Activated CD4-positive, alpha-beta T cell treated with anti-CD3 and anti-CD28 coated beads, Interleukin-2, amount 50 U/mL, for 16 hours (primary cell): ENCODE data around the gene SLC7A5.

Experiments used
- DNase-seq: peaks from one replicate; pipeline ENCODE4 v3.0.0-alpha.2; 2020

Gene SLC7A5

DNA sequence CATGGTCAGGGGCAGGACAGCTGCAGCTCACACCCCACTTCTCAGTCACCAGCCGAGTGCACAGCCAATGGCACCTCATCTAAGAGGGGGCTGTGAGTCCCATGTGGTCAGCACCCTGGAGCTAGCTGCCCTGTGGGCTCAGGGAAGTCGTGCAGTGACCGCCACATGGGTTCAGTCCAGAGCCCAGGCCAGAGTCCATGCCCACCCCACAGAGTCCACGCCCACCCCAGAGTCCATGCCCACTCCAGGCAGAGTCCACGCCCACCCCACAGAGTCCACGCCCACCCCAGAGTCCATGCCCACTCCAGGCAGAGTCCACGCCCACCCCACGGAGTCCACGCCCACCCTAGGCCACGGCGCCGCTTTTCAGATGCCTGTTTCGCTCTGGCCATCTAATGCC lies 24.1 kb downstream of the SLC7A5 start:
- no peak for DNase-seq

DNA sequence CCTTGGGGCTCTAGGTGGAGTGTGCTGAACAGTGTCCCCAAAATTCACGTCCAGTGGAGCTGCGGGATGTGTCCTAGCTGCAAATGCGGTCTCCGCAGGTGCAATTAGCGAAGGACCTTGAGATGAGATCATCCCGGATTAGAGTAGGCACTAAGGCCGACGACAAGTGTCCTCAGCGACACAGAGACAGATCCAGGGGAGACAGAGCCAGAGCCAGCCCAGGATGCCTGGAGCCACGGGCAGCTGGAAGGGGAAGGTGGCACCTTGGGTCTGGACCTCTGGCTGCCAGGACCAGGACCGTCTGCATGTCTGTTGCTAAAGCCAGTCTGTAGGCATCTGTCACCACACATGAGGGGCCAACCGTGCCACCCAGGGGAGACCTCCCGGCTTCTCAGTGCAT lies 24.5 kb downstream of the SLC7A5 start:
- no peak for DNase-seq

DNA sequence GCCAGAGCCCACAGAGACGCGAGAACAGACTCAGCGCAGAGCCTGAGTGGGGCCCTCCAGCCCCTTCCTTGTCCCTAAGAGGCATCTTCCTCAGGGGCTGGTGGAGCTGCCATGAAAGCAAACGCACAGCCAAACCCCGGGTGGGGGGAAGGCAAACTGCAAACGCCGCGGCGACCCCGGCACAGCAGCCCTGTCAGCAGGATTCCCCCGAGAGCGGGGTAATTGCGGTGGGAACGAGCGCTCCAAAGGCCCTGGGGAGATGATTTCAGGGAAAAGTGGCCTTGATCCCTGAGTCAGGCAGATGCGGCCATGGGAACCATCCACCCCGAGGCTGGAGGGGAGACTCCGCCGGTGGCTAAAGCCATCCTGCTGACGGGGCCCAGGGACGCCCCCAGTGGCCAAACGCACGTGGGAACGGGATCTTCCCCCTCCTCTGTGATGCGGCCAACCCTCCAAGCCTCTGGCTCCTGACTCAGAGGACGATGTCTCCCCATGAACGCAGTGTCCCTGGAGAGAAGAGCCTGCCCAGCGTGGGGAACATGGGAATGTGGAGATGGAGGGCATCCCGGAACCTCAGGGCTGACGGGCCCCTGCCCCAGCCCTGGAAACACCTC lies 25.1 kb downstream of the SLC7A5 start:
- no peak for DNase-seq

DNA sequence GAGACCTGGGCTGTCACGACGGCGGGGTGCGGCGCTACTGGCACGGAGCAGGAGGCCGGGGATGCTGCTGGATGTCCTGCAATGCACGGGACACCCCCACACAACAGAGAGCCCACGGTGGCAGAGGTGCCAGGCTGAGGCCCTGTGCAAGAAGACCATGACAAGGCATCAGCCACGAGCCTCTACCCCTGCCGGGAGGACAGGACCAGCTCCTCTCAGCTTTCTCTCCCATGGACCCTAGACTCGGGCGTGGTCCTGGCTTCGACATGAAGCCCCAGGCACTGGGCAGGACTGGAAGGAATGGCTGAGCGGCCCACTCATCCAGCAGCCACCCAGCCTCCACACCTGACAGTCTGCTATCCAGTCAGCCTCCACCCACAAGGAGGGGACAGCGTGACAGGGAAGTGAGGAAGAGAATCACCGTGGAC lies 25.6 kb downstream of the SLC7A5 start:
- DNase-seq, result no peak

DNA sequence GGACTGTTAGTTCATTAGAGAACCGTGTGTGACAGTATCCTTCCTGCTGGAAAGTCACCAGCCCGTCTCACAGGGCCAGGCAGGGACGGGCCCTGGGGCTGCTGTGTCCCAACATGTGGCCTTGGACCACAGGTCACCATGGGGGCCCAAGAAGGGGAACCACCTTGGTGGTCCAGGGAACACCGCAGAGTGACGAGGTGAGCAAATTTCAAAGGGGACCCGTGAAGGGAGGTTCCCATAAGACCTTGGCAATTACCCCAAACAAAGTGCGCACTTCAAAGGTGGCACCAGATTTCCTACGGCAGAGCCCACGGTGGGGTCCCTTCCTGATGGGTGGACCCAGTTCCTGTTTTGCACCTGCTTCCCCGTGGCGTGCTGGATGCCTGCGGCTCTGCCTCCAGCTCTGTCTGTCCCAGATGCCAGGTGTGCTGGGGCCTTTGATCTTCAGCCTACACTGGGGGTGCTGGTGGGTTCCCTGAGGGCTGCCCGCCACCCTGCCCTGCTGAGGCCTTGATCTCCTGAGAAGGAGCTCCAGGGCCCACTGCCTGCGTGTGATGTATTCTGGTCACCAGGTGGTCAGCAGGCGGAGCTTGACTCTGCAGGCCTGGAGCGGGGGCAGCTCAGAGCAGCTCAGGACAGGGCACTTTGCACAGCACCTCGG lies 27.0 kb downstream of the SLC7A5 start:
- no peak for DNase-seq

DNA sequence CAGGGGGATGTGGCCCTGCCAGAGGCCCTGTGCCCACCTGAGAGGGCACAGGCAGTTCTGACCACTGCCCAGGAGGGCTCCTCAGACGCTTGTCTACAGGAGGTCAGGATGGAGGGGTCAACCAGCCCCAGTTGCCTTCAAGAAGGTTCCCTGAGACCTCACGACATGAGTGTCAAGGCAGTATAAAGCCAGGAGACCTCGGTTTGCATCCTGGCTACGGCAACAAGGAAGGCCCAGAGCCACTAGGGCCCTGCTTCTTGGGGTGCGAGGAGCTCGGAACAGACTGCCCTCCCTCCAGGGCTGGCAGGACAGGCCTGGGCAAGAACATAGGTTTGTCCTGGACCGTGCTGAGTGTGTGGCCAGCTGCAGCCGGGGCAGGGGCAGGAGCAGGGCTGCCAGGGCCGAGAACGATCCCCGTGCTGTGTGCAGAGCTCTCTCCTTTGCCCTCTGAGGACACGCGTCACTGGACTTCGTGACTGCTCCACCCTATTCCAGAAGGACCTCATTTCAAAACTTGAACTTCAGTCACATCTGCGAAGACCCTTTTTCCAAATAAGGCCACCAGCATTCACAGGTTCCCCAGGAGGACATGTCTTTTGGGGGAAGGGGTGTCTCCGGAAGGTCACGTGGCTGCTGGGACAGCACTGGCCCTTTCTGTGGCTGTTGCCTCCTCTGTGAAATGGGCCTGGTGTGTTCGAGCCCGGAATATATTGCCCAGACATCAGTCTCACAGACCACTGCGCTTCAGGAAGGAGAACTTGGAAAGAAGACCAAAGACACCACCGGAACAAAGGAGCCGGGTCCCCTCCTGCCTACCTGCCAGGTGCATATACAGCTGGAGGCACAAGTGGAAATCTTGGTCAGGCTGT lies 27.7 kb downstream of the SLC7A5 start:
- no peak for DNase-seq

DNA sequence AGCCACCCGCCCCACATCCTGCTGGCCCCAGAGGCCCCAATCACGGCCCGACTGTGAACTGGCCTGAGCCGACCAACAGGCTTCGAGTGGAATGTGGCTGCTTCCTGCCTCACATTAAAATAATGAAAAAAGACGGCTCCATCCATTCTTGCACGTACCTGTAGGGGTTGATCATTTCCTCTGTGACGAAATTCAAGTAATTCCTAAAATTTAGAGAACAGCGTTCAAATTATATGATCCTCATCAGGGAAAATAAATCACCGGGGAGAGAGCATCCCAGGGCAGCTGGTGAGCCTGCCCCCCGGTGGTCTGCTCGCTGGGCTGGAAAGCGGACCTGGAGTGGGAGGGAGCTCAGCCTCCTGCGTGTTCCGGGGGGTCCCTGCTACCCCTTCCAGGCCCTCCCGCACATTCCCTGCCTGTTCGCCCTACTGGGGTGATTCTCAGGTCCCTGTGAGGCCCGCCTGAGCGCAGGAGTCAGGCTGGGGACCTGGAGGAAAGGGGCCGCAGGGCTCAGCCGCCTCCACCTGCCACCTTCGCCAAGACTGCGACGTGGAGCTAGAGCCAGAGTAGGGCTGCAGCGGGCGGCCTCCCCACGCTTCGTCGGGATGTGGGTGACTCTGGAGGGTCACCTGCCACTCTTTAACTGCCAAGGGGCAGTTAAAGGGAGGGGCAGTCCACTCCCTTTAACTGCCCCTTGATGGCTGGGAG lies 28.9 kb downstream of the SLC7A5 start:
- no peak for DNase-seq

DNA sequence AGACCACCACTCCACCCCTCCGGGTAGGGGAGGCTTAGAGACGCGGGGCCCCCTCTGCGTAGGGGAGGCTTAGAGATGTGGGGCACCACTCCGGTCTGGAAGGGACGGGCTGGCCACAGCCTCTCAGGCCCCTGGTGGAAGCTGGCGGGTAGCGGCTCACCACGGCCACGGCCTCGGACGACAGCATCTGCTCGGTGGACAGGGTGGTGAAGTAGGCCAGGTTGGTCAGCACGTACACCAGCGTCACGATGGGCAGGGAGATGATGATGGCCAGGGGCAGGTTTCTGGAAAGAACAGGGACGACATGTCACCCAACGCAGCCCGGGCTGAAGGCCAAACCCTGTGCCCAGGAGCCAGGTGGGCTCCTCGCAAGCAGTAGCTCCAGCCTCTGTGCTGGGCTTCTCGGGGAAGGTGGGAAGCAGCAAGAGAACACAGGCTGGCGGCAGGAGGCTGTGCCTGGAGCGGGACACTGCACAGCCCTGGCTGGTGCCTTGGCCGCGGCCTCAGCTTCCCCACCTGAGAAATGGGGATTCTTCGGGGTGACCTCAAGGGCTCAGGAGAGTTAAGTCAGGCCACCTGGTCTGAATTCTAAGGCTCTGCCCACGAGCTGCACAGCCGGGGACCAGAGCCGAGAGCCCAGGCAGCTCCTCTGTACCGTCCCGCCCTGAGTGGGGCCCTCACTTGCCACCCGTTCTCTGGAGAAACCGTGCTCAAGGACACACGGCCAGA lies 29.6 kb downstream of the SLC7A5 start:
- no peak for DNase-seq

DNA sequence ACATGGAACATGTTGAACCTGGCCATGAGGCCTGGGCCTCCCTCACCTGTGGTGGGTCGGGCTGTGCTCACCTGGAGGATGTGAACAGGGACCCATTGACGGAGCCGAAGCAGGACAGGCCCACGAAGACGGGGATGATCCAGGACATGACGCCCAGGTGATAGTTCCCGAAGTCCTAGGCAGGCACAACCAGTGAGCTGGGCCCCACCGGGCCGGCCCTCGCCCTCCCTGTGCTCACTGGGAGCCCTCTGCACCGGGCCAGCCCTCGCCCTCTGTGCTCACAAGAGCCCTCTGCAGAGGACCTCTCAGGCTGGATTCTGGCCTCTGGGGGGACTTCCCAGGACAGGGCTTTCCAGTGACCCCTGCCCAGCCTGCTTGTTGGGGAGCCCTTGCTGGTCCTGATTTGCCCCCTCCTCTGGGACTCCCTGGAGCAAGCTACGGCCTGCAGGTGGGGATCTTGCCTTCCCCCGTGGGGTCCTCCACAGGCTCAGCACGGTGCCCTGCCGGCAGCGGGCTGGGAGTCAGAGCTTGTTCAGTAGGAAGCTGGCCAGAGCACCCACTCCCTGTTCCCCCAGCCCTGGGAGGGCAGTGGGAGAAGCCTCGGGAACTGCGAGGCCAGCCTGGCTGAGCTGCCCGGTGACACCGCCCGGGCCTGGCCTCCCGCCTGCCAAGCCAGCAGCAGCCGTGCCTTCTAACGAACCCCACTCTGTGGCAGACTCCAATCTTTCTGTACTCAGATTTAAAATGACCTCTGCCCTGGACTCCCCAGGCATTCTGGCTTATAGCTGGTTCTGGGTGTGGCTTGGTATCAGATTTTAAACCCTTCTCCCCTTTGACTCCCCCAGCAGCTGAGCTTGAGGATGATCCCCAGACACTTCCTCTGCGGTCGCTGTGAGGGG lies 30.4 kb downstream of the SLC7A5 start:
- DNase-seq, result no peak

DNA sequence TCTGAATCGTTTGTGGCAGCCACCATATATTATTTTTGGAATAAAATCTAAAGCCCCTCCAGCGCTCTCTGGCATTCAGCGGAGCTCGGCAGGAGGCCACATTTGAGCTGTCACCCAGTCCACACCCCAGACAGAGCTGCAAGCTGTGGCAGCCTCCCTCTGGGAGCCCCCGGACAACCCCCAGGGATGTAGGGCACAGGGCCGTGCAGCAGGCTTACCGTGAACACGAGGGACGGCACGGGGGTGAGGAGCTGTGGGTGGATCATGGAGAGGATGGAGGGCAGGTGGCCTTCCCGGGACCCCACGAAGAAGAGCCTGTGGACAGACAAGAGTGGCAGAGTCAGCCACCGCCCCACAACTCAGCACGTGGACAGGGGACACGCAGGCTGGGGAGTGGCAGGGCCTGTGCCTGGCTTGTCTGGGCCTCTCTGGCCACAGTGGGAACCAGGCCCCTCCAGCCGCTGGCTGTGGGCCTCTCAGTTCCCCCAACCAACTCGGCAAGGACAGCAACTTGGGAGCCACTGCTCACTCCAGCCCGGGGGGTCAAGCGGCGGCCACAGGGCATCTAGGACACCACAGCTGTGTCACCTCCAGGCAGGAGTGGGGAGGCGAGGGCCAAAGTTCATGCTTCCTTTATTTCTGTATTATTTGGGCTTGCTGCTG lies 31.5 kb downstream of the SLC7A5 start:
- no peak for DNase-seq

DNA sequence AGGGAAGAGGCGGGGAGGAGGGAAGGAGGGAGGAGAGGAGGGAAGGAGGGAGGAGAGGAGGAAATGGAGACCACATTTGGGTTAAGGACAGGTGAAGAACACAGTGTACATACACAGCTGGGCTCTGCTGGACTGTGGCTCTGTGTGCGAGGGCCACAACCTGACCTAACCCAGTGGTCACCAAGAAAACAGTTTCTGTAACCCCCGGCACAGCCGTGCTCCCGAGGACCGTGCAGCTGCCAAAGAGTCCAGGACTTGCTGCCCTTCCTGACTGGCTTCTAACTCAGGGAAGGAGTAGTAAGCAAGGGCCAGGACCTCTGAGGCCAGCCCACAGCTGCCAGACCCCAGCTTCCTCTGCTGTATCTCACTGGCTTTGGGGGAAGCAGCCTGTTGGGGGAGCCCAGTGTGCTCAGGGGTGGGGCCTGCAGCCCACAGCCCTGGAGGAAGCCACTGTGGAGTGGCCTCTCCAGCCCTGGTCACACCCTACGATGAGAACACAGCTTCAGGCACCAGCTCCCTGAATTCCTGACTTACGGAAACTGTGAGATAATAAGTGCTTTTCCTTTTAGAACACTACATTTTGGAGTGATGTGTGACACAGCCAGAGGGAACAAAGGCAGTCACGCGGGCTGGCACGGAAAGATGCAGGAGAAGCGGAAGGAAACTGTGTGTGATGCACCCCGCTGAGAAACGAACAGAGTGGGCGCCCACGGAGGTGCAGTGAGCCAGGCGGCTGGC lies 32.3 kb downstream of the SLC7A5 start:
- no peak for DNase-seq

DNA sequence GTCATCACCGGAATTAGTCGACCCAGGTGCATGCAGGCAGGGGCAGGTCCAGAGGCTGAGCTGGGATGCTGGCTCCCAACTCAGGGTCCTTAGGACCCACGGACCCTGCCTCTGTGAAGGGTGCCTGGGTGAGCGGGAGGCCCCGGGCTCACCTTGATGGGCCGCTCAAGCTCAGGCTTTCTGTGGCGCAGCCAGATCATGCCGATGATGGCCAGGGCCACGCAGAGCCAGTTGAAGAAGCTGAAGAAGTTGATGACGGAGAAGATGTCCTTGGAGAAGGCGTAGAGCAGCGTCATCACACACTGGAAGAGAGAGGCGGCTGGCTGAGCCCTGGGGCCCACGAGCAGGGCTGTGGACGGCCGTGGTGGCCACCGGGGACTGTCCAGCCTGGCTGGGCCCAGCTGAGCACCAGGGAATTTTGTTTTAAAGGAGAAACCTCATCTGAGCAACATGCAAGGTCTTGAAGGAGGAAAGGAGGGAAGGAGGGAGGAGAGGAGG lies 32.9 kb downstream of the SLC7A5 start:
- no peak for DNase-seq

DNA sequence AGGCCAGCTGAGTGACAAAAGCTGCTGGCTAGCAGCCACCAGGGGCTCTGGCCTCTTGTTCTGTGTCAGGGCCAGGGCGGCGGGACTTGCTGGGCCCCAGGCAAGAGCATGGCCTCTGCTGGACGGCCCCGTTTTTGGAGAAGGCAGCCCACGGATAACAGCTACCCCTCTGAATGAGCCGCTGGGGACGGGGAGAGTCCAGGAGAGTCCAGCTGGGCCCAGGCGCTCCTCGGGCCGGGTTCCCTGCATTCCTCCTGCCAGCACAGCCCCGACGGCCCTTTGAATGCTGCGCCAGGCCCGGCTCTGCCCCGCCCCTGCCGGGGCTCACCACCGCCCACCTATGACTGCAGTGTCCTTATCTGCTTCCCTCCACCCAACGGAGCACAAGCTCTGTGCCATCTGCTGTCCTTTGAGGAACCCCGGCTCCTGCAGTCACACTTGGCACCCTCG lies 33.4 kb downstream of the SLC7A5 start:
- no peak for DNase-seq

DNA sequence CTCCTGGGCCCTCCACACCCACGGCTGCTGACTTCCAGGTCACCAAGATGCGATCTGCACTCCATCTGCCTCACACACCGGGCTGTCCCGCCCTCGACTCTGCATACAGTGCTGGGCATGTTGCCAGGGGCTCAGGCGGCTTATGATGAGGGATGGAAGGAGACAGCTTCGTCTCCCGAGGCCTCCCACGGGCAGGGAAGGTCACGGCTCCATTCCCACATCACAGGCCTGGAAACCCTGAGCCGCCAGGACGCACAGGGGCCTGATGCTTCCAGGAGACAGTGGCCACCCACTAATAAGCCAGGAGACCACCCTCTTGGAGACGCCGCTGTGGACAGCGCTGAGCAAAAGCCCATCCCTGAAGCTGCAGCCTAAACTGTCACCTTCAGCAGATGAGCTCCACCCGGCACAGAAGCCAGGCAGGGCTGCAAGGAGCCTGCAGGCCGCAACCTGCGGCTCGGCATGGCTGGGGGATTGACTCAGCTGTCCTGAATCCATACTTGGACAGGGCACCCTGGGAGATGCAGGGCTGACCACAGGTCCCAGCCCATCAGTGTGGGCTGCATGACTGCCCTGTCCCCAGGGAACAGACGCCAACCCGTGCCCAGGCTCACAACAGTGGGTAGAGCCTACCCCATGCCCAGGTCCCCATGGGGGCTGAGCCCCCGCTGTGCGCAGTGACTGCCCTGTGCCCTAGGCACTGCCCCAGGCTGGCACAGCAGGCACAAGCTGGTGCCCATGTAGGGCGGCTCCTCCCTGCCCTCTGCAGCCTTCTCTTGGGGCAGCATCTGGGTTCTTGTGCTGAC lies 34.4 kb downstream of the SLC7A5 start:
- DNase-seq, result no peak

DNA sequence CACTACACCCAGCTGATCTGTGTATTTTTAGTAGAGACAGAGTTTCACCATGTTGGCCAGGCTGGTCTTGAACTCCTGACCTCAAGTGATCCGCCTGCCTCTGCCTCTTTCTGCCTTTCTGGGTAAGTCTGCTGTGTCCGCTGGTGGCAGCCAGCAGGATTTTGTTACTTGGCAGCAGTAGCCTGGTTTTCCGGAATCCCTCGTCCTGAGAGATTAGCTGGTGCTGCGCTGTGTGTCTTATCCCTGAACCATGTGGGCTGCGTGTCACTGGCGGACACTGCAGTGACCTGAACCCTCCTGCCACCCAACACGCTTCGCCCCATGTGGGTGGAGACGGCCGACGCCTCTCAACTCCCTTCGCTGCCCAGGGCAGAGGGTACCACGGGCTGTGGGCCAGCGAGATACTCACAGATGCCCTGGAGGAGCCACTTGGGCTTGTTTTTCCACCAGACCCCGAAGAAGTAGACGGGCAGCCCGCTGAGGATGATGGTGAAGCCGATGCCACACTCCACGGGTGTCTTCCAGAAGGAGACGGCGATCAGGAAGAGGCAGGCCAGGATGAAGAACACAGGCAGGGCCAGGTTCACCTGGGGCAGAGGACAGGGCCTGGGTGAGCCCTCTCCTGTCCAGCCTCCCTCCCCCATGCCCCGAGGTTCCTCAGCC lies 35.2 kb downstream of the SLC7A5 start:
- no peak for DNase-seq

DNA sequence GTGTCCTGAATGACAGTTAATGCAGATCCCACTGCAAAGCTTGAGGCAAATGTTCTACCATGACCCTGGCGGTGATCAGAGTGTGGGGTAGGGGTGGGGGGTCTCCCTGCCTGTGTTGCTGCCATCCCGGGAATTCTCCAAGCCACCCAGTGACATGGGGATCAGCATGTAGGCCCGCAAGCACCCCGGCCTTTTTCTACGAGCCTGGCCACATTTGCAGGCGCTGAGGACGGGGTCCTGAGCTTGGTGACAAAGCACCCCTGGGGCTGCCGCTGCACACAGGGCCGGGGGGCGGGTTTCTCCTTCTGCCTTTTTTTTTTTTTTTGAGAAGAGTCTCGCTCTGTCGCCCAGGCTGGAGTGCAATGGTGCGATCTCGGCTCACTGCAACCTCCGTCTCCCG lies 35.8 kb downstream of the SLC7A5 start:
- no peak for DNase-seq

DNA sequence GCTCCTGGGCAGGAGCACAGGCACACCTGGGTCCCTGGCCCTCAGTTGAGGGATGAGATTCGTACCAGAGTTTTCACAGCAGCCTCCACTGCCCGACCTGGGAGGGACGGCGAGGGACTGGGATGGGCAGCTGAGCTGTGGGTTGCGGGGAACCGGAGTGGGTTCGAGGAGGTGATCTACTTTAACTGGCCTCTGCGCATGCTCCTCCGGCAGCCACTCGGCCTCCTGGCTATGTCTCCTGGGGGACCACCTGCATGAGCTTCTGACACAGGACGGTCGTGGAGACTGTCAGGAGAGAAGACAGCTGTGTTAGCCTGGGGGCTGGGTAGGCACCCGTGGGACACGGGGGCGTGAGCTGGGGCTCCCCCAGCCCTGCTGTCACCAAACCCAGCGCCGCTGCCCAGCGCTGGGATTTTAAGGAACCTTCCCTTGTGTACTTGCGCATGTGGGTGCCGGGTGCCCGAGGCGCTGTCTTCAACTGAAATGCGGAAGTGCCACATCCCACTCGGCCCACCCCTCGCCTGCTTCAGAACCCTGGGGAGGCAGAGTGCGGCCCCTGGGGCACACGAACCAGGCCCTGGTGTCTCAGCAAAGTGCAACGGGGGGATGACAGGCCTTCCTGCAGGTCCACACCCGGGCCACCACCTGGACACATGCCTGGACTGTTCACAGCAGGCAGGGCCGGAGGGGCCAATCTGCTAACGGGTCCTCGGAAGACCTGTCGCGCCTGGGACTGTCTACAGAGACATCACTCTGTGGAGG lies 36.4 kb downstream of the SLC7A5 start:
- no peak for DNase-seq

DNA sequence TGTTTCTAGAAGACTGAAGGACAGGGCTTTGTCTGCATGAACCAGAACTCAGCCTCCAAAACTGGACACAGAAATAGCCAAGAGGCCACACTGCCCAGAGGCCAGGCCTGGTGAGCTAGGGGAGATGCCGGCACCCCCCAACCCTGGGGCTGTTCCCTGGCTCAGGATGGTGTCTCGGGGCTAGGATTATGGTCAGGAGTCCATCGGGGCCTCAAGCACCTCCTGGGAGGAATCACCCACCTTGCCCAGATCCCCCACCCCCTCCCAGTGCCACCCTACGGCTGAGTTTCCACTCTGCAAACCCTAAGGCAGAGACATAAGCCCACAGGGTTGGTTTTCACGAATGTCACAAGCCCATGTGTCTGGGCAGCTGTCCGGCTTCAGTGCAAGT lies 37.2 kb downstream of the SLC7A5 start:
- DNase-seq, result no peak
